Erythroblast (primary cell): Measurements from ENCODE around the gene IZUMO4.

Experiments used
- GATA1 ChIP-seq: IDR thresholded peaks from 2 replicates; pipeline ENCODE4 v1.6.1; 2011; ENCODE audit warnings: low read depth, mild to moderate bottlenecking, control low read depth, low read length, moderate library complexity
- POLR2A ChIP-seq: IDR thresholded peaks from 2 replicates; pipeline ENCODE4 v1.6.1; 2011; ENCODE audit warnings: mild to moderate bottlenecking, low read length

DNA sequence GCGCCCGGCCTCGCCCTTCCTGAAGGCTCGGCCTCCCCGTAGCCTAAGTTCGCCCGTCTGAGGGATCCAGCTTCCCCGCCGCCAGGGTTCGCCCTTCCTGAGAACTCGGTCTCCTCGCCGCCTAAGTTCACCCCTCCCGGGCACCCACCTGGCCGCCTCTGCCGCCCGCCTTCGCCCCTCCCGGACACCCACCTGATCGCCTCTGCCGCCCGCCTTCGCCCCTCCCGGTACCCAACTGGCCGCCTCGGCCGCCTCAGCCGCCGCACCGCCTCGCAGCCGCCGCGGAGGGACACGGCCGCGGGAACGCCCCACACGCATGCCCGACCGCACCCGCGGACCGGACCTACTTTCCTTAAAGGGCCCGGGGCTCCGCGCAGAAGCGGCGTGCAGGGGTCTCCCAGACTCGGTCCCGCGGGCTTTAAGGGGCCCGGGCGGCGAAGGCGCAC is 658 bp upstream of the IZUMO4 start, which contains the start of gene MOB3A:
- no peak for TF ChIP-seq POLR2A
- TF ChIP-seq GATA1: no peak
